ENCODE measurements around the gene PLCXD3. TPM values are rescaled to one million over a fixed set of nuclear protein-coding genes. Genes with fewer than 3 reads are reported as not detected.

PLCXD3 gene
- total and polyA plus RNA-seq, 9 of the 15 experiments (the other 6 are each of a cell fraction or from before 2014, with no cell fraction given) = not detected

DNA sequence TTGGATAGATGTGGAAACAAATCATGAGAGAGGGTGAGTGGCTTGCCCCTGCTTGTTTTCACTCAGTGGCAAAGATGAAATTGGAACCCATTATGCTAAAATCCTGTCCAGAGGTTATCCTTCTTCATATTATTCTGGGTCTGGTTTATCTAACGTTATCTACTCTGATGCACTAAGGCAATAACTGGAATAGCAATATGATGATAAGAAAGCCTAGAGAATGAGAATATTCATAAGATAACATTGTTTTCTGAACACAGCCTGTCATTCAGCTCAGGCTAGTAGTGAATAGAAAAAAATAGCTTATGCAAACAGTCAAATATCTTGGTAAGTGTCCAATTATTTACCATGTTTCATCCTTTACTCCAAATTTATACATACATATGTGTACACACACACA lies 165.1 kb downstream of the PLCXD3 start:
- Histone ChIP-seq H3K4me1 (replicated peaks in 1 of 2; ENCODE audit: control insufficient read depth in 2 of 2, insufficient read depth in 2 of 2, low read length in 2 of 2) (no peaks in the 10 kb centered on the region), H3K9me1 (ENCODE audit: control insufficient read depth, insufficient read depth, low read length) (no peaks in the 10 kb centered on the region), H3K9ac (ENCODE audit: insufficient read depth in 1 of 2, low read depth in 2 of 2, low read length in 2 of 2) (no peak overlapping the region), H3K27ac (ENCODE audit: extremely low read depth, low read depth, low read length) (no peak overlapping the region), H3K4me3 (no peak overlapping the region), H2AFZ (ENCODE audit: low read depth, low read length) (no peak overlapping the region), H4K20me1 (replicated peaks; ENCODE audit: control insufficient read depth, insufficient read depth, low read length) (no peaks in the 10 kb centered on the region), H3K4me2 (ENCODE audit: insufficient read depth, low read length) (no peak overlapping the region), H3K27me3 (ENCODE audit: control insufficient read depth in 2 of 2, insufficient read depth in 2 of 2, low read length in 2 of 2) (no peaks in the 10 kb centered on the region), H3K36me3 (ENCODE audit: control insufficient read depth, insufficient read depth, low read length) (no peaks in the 10 kb centered on the region), H3K9me3 (replicated peaks; ENCODE audit: control insufficient read depth, insufficient read depth, low read depth, low read length) (no peaks in the 10 kb centered on the region), H3K79me2 (ENCODE audit: control insufficient read depth, insufficient read depth, low read length) (no peaks in the 10 kb centered on the region)
- no TSS peak for BruUV-seq (replicated peaks)
- FAIRE-seq = no peak
- ChIA-PET CTCF (ENCODE audit: low intra/inter-chr PET ratio) (no interaction called here), POLR2A (no interaction called here)
- 0% methylated on average over 1 of the region's 1 CpG for WGBS (ENCODE audit: insufficient coverage, low coverage, missing lambda C conversion rate)
- DNase-seq (ENCODE audit: extremely low read depth in 1 of 4, low spot score in 3 of 4) = no peak
- in situ Hi-C loops (cut with MboI) (no loop called here), intact Hi-C loops (cut with micrococcal nuclease) (no loop called here)
- no peak for ATAC-seq
- TF ChIP-seq ZNF766 (CRISPR knock-in tag; conservative IDR thresholded peaks at IDR 0.05) (no peak), ZNF174 (CRISPR knock-in tag; IDR thresholded peaks at IDR 0.05) (no peak), MBD2 (IDR thresholded peaks at IDR 0.05; ENCODE audit: borderline replicate concordance, low read depth) (no peak), ARID1B (IDR thresholded peaks at IDR 0.05) (no peak), KHSRP (IDR thresholded peaks at IDR 0.05) (no peak), PHF8 (IDR thresholded peaks at IDR 0.05; ENCODE audit: borderline replicate concordance, low read length) (no peak), ZBTB17 (CRISPR knock-in tag; IDR thresholded peaks at IDR 0.05) (no peak), ZNF77 (CRISPR knock-in tag; IDR thresholded peaks at IDR 0.05) (no peak)
- TF ChIP-seq, protein P1, sequence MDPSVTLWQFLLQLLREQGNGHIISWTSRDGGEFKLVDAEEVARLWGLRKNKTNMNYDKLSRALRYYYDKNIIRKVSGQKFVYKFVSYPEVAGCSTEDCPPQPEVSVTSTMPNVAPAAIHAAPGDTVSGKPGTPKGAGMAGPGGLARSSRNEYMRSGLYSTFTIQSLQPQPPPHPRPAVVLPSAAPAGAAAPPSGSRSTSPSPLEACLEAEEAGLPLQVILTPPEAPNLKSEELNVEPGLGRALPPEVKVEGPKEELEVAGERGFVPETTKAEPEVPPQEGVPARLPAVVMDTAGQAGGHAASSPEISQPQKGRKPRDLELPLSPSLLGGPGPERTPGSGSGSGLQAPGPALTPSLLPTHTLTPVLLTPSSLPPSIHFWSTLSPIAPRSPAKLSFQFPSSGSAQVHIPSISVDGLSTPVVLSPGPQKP (CRISPR knock-in tag; IDR thresholded peaks at IDR 0.05) = no peak
- TF ChIP-seq, protein P2, sequence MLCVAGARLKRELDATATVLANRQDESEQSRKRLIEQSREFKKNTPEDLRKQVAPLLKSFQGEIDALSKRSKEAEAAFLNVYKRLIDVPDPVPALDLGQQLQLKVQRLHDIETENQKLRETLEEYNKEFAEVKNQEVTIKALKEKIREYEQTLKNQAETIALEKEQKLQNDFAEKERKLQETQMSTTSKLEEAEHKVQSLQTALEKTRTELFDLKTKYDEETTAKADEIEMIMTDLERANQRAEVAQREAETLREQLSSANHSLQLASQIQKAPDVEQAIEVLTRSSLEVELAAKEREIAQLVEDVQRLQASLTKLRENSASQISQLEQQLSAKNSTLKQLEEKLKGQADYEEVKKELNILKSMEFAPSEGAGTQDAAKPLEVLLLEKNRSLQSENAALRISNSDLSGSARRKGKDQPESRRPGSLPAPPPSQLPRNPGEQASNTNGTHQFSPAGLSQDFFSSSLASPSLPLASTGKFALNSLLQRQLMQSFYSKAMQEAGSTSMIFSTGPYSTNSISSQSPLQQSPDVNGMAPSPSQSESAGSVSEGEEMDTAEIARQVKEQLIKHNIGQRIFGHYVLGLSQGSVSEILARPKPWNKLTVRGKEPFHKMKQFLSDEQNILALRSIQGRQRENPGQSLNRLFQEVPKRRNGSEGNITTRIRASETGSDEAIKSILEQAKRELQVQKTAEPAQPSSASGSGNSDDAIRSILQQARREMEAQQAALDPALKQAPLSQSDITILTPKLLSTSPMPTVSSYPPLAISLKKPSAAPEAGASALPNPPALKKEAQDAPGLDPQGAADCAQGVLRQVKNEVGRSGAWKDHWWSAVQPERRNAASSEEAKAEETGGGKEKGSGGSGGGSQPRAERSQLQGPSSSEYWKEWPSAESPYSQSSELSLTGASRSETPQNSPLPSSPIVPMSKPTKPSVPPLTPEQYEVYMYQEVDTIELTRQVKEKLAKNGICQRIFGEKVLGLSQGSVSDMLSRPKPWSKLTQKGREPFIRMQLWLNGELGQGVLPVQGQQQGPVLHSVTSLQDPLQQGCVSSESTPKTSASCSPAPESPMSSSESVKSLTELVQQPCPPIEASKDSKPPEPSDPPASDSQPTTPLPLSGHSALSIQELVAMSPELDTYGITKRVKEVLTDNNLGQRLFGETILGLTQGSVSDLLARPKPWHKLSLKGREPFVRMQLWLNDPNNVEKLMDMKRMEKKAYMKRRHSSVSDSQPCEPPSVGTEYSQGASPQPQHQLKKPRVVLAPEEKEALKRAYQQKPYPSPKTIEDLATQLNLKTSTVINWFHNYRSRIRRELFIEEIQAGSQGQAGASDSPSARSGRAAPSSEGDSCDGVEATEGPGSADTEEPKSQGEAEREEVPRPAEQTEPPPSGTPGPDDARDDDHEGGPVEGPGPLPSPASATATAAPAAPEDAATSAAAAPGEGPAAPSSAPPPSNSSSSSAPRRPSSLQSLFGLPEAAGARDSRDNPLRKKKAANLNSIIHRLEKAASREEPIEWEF (CRISPR knock-in tag; IDR thresholded peaks at IDR 0.05) = no peak
- TF ChIP-seq, protein P3, sequence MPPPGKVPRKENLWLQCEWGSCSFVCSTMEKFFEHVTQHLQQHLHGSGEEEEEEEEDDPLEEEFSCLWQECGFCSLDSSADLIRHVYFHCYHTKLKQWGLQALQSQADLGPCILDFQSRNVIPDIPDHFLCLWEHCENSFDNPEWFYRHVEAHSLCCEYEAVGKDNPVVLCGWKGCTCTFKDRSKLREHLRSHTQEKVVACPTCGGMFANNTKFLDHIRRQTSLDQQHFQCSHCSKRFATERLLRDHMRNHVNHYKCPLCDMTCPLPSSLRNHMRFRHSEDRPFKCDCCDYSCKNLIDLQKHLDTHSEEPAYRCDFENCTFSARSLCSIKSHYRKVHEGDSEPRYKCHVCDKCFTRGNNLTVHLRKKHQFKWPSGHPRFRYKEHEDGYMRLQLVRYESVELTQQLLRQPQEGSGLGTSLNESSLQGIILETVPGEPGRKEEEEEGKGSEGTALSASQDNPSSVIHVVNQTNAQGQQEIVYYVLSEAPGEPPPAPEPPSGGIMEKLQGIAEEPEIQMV (tag; conservative IDR thresholded peaks at IDR 0.05; ENCODE audit: low read depth) = no peak
- TF ChIP-seq, protein P4, sequence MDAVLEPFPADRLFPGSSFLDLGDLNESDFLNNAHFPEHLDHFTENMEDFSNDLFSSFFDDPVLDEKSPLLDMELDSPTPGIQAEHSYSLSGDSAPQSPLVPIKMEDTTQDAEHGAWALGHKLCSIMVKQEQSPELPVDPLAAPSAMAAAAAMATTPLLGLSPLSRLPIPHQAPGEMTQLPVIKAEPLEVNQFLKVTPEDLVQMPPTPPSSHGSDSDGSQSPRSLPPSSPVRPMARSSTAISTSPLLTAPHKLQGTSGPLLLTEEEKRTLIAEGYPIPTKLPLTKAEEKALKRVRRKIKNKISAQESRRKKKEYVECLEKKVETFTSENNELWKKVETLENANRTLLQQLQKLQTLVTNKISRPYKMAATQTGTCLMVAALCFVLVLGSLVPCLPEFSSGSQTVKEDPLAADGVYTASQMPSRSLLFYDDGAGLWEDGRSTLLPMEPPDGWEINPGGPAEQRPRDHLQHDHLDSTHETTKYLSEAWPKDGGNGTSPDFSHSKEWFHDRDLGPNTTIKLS (IDR thresholded peaks at IDR 0.05; ENCODE audit: borderline replicate concordance, low read depth) = no peak

Measured in K562 (cell line).